Mesangial cell (primary cell): ENCODE measurements around the gene S1PR2. TPM values are rescaled to one million over a fixed set of nuclear protein-coding genes. Genes with fewer than 3 reads are reported as not detected.

Experiments
- total RNA-seq: library from RNA; depleted of rRNA; stranded (reverse); fragments of >200 nt; gene quantifications from 2 replicates; pipeline ENCODE4 v1.2.3, GENCODE V29; 2015

S1PR2 gene, protein sequence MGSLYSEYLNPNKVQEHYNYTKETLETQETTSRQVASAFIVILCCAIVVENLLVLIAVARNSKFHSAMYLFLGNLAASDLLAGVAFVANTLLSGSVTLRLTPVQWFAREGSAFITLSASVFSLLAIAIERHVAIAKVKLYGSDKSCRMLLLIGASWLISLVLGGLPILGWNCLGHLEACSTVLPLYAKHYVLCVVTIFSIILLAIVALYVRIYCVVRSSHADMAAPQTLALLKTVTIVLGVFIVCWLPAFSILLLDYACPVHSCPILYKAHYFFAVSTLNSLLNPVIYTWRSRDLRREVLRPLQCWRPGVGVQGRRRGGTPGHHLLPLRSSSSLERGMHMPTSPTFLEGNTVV
- 2.8 and 6.2 TPM in 2 replicates for total RNA-seq

DNA sequence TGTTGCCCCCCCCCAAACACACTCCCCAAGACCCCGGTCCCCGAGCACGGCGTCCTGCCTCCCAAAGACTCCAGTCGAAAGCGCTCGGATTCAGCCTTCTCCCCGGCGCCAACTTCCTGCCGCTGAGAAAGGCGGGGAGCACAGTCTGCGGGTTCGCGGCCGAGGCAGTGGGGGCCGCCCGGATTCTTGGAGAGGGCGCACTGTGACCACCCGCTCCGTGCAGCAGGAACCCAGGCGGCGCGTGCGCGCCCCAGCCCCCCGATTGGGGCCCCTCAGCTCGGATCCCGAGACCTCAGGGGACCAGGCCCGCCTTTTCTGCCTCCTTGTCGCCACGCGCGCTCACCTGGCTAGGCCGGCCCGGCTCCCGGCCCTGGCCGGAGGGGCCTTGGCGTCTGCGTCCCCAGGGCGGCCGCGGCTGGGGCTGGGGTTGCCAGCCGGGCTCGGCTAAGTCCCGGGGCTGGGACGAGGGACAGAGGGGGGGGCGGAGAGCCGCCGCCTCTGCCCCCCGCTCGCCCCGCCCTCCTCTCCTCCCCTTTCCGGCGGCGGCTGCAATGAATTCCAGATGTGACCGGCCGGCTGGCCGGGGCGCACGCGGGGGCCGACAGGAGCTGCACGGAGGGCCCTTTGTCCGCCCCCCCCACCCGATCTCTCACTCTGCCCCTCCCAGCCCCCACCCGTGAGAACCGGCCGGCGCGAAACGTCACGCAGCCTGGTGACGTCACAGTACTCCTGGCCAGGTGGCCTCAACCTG, at the start of gene S1PR2:
TSS of gene S1PR2 (minus strand) at position 471 of the 751 bp plus-strand sequence. CDS start 6,426 bp downstream, outside the sequence.

DNA sequence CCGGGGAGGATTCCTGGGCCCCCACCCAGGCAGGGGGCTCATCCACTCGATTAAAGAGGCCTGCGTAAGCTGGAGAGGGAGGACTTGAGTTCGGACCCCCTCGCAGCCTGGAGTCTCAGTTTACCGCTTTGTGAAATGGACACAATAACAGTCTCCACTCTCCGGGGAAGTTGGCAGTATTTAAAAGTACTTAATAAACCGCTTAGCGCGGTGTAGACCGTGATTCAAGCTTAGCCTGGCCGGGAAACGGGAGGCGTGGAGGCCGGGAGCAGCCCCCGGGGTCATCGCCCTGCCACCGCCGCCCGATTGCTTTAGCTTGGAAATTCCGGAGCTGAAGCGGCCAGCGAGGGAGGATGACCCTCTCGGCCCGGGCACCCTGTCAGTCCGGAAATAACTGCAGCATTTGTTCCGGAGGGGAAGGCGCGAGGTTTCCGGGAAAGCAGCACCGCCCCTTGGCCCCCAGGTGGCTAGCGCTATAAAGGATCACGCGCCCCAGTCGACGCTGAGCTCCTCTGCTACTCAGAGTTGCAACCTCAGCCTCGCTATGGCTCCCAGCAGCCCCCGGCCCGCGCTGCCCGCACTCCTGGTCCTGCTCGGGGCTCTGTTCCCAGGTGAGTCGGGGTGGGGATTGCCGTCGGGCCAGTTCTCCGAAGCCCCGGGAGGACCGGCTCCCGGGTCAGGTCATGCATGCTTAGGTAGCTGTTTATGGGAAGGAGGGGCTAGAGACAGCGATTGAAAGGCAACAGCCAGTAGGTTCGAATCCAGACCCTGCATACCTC, 39.7 kb upstream of the S1PR2 start, which contains the start of gene ICAM1:
TSS of gene ICAM1 (plus strand) at position 505 of the 779 bp plus-strand sequence. CDS start at position 545, 40 bp downstream.

DNA sequence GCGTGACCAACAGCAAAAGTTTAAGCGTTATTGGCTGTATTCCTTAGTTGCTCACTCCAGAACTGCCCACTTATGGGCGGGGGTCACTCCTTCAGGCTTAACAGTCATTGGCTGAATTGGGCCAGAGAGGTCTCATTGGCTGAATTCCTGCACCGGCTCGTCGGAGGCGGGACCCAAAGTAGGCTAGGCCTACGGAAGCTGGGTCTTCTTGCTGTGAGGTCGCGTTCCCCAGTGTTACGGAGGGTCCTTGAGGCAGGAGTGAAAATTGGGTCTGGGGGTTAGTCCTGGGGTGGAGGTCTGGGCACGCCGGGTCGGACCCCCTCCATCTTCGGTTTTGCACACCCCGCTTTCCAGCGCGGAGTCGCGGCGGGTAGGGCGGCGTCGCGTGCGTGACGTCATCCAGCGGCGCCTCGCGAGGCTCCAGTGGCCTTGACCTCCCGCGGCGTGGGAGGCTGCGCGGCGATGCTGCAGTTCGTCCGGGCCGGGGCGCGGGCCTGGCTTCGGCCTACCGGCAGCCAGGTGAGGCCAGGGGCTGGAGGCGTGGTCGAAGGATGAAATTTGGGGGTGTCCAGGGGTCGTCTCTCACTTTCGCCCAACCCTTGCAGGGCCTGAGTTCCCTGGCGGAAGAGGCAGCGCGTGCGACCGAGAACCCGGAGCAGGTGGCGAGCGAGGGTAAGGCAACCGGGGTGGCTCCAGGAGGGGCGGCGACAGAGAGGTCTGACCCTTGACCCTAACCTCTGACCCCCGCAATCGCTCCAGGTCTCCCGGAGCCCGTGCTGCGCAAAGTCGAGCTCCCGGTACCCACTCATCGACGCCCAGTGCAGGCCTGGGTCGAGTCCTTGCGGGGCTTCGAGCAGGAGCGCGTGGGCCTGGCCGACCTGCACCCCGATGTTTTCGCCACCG, 20.9 kb upstream of the S1PR2 start, which contains the start of gene MRPL4:
TSS of gene MRPL4 (plus strand) at position 423 of the 903 bp plus-strand sequence. CDS start at position 463, 40 bp downstream.

DNA sequence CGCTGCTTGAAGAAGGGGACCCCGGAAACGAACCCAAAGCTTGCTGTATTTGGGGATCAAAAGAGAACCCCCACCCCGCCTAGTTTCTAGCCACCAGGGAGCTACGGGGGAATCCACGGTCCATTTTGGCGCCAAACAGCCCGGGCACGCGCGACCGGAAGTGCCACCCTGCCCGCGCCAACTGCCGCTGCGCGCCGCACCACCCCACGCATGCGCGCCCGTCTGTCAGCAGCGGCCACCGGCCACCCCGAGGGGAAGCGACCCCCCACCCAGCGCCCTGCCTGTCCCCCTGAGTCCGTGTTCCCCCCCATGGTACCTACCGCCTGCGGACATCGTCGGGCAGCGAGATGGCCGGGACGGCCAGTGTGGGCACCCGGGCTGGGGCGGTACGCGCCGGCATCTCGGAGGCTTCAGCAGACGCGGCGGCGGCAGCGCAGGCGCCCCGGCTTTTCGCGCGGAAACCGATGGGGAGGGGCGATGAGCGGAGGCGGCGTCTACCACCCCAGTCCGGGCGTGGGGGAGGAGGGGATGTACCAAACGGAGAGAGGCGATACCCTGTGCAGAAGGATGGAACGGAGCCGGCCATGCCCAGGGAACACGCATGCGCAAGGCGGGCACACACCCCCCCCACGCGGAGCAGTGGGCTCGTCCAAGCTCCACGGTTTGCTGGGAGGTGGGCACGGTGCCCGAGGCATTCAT, 36.5 kb downstream of the S1PR2 start, which contains the start of gene DNMT1:
TSS of gene DNMT1 (minus strand) at position 454 of the 699 bp plus-strand sequence. CDS start at position 400, 54 bp downstream.

Other genes starting within 250 kb of the S1PR2 start
- gene COL5A3, start 220.8 kb downstream of the S1PR2 start, total RNA-seq = 0.25 and 0.98 TPM in 2 replicates
- not detected in 2 replicates for gene RDH8, start 217.8 kb downstream of the S1PR2 start, total RNA-seq
- 7.5 and 21.2 TPM in 2 replicates for gene SHFL, start 145.0 kb downstream of the S1PR2 start, total RNA-seq
- 0.89 TPM in 1 of 2 replicates, not detected in the other for gene ANGPTL6, start 128.7 kb downstream of the S1PR2 start, total RNA-seq
- 25.9 and 43.5 TPM in 2 replicates for gene PPAN, start 125.0 kb downstream of the S1PR2 start, total RNA-seq
- gene P2RY11, start 119.6 kb downstream of the S1PR2 start, total RNA-seq = 2.1 and 5.1 TPM in 2 replicates
- gene EIF3G, start 111.4 kb downstream of the S1PR2 start, total RNA-seq = 245 and 306 TPM in 2 replicates
- gene DNMT1, start 36.4 kb downstream of the S1PR2 start, total RNA-seq = 37.1 and 155 TPM in 2 replicates
- 100 and 139 TPM in 2 replicates for gene MRPL4, start 20.9 kb upstream of the S1PR2 start, total RNA-seq
- gene ICAM1, start 39.8 kb upstream of the S1PR2 start, total RNA-seq = 20.5 and 41.3 TPM in 2 replicates
- 0.33 and 1.1 TPM in 2 replicates for gene ICAM4, start 55.6 kb upstream of the S1PR2 start, total RNA-seq
- gene ICAM5, start 58.6 kb upstream of the S1PR2 start, total RNA-seq = 0.16 and 0.63 TPM in 2 replicates
- gene ZGLP1, start 78.5 kb upstream of the S1PR2 start, total RNA-seq = 0.89 and 2.8 TPM in 2 replicates
- 21.8 and 37.1 TPM in 2 replicates for gene FDX2, start 84.7 kb upstream of the S1PR2 start, total RNA-seq
- 37.5 and 56.5 TPM in 2 replicates for gene RAVER1, start 102.2 kb upstream of the S1PR2 start, total RNA-seq
- gene ICAM3, start 108.3 kb upstream of the S1PR2 start, total RNA-seq = 3.7 and 9.0 TPM in 2 replicates
- gene TYK2, start 149.2 kb upstream of the S1PR2 start, total RNA-seq = 110 and 147 TPM in 2 replicates
- gene CDC37, start 172.2 kb upstream of the S1PR2 start, total RNA-seq = 119 and 192 TPM in 2 replicates
- 5.2 and 8.2 TPM in 2 replicates for gene PDE4A, start 189.2 kb upstream of the S1PR2 start, total RNA-seq